Loucy (cell line): Measurements from ENCODE around the gene GPT2.

Experiments used
- H2AFZ ChIP-seq: fragments of 200-600 bp; sonication (generic); 2 replicates; pipeline ENCODE4 v1.6.0; 2016; ENCODE audit warnings: antibody characterized with exemption, mild to moderate bottlenecking, low read length, moderate library complexity
- H3F3A ChIP-seq: fragments of 200-600 bp; 2 replicates; pipeline ENCODE4 v1.6.0; 2016; ENCODE audit warnings: antibody characterized with exemption, low read depth, mild to moderate bottlenecking
- H3K27me3 ChIP-seq: fragments of 200-600 bp; sonication (generic); 2 replicates; pipeline ENCODE4 v1.6.1; 2014; ENCODE audit warnings: low read length, mild to moderate bottlenecking; ENCODE audit not compliant: insufficient read depth, poor library complexity, severe bottlenecking
- H3K36me3 ChIP-seq: fragments of 200-600 bp; sonication (generic); 2 replicates; pipeline ENCODE4 v1.6.1; 2016; ENCODE audit warnings: low read length; ENCODE audit not compliant: insufficient read depth
- H3K4me1 ChIP-seq: fragments of 200-600 bp; sonication (generic); 2 replicates; pipeline ENCODE4 v1.5.1; 2014; ENCODE audit warnings: low read length, mild to moderate bottlenecking; ENCODE audit not compliant: insufficient read depth, poor library complexity, severe bottlenecking
- H3K4me2 ChIP-seq: fragments of 200-600 bp; sonication (generic); 2 replicates; pipeline ENCODE4 v1.6.0; 2014; ENCODE audit warnings: antibody characterized with exemption, low read length, low read depth, mild to moderate bottlenecking; ENCODE audit not compliant: poor library complexity, severe bottlenecking
- H3K4me3 ChIP-seq: fragments of 200-600 bp; sonication (generic); 2 replicates; pipeline ENCODE4 v1.5.1; 2014; ENCODE audit warnings: low read length, mild to moderate bottlenecking, mixed read lengths; ENCODE audit not compliant: poor library complexity, severe bottlenecking
- H3K79me2 ChIP-seq: fragments of 200-600 bp; sonication (generic); 2 replicates; pipeline ENCODE4 v1.6.1; 2014; ENCODE audit warnings: low read length; ENCODE audit not compliant: insufficient read depth
- H3K9ac ChIP-seq: fragments of 200-600 bp; sonication (generic); 2 replicates; pipeline ENCODE4 v1.6.0; 2014; ENCODE audit warnings: mild to moderate bottlenecking, low read depth, low read length, moderate library complexity; ENCODE audit not compliant: poor library complexity, severe bottlenecking
- H3K9me2 ChIP-seq: fragments of 200-600 bp; sonication (generic); replicated peaks from 2 replicates; pipeline ENCODE4 v1.6.1; 2016; ENCODE audit warnings: low read depth, low read length, mixed read lengths
- H3K9me3 ChIP-seq: fragments of 200-600 bp; sonication (generic); 2 replicates; pipeline ENCODE4 v1.6.1; 2014; ENCODE audit warnings: mild to moderate bottlenecking, antibody characterized with exemption, low read length, low read depth; ENCODE audit not compliant: insufficient read depth
- H4K20me1 ChIP-seq: fragments of 200-600 bp; sonication (generic); 2 replicates; pipeline ENCODE4 v1.6.0; 2014; ENCODE audit warnings: antibody characterized with exemption, low read length, mild to moderate bottlenecking; ENCODE audit not compliant: insufficient read depth, poor library complexity, severe bottlenecking
- EZH2phosphoT487 ChIP-seq: fragments of 200-600 bp; IDR thresholded peaks from 2 replicates; pipeline ENCODE4 v1.6.1; 2018; ENCODE audit warnings: antibody characterized with exemption, mild to moderate bottlenecking, moderate library complexity, borderline replicate concordance
- TF ChIP-seq, protein P1 (sequence below): fragments of 200-600 bp; sonication (generic); conservative IDR thresholded peaks from 2 replicates; pipeline ENCODE4 v1.5.1; 2014; ENCODE audit warnings: mild to moderate bottlenecking, antibody characterized with exemption, low read length

GPT2 gene

DNA sequence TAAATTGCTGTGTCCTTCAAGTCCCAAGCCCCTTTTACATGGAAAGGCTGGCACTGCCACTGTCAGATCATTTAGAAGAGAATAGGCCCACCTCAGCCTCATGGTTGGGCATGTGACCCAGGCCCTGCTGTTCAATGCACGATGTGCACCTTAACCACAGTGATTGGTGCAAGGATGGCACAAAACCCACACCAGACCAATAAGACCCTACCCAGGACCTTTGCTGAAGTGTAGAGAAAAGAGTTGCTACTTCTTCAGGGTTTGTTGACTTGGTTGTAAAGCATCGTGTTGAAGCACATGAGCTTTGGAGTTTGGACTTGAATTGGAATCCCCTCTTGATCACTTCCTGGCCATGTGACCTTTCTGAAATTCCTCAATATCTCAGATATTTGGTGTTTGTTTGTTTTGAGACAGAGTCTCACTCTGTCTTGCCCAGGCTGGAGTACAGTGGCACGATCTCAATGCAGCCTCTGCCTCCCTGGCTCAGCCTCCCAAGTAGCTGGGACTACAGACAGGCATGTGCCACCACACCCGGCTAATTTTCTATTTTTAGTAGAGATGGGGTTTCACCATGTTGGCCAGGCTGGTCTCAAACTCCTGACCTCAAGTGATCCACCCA lies 64.5 kb downstream of the GPT2 start:
- no peak overlapping the region for H3K9ac ChIP-seq
- H3K27me3 ChIP-seq, result no peaks in the 10 kb centered on the region
- TF ChIP-seq EZH2phosphoT487, result no peak
- TF ChIP-seq, protein P1, sequence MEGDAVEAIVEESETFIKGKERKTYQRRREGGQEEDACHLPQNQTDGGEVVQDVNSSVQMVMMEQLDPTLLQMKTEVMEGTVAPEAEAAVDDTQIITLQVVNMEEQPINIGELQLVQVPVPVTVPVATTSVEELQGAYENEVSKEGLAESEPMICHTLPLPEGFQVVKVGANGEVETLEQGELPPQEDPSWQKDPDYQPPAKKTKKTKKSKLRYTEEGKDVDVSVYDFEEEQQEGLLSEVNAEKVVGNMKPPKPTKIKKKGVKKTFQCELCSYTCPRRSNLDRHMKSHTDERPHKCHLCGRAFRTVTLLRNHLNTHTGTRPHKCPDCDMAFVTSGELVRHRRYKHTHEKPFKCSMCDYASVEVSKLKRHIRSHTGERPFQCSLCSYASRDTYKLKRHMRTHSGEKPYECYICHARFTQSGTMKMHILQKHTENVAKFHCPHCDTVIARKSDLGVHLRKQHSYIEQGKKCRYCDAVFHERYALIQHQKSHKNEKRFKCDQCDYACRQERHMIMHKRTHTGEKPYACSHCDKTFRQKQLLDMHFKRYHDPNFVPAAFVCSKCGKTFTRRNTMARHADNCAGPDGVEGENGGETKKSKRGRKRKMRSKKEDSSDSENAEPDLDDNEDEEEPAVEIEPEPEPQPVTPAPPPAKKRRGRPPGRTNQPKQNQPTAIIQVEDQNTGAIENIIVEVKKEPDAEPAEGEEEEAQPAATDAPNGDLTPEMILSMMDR, result no peak
- H3K4me2 ChIP-seq, result no peak overlapping the region
- no peaks in the 10 kb centered on the region for H4K20me1 ChIP-seq
- H3K4me1 ChIP-seq, result no peaks in the 10 kb centered on the region
- H3F3A ChIP-seq, result no peaks in the 10 kb centered on the region
- no peak overlapping the region for H2AFZ ChIP-seq
- H3K9me2 ChIP-seq, result no peaks in the 10 kb centered on the region
- no peak overlapping the region for H3K4me3 ChIP-seq
- no peaks in the 10 kb centered on the region for H3K79me2 ChIP-seq
- no peaks in the 10 kb centered on the region for H3K9me3 ChIP-seq
- H3K36me3 ChIP-seq, result no peaks in the 10 kb centered on the region

DNA sequence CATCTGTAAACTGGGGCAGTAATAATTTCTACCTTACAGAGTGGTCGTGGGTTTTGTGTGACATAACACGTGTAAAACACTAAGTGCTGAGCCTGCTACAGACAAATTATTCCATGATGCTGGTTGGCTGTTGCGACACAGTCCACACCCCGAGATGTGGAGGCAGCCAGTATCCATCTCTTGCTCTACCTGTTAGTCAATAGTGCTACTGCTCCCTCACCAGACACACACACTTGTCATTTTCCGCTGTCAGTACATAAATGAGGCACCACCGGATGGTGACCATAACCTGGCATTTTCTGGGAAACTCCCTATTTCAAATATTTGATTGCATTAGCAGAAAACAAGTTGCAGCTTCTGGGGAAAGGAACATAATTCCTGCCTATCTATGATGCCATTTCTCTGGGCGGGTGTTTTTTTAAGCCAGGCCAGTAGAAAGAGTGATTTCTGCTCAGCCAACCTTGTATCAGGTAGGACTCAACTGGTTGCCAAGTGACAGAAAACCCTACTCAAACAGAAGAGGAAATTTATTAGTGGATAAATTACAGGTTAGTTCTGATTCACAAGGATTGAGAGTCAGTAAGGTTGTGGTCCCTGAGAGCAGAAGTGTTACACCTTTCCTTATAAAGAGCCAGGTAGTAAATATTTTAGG lies 65.2 kb downstream of the GPT2 start:
- Histone ChIP-seq H3K9me2 (no peaks in the 10 kb centered on the region), H3F3A (no peaks in the 10 kb centered on the region), H3K79me2 (no peaks in the 10 kb centered on the region), H3K4me3 (no peak overlapping the region), H3K27me3 (no peaks in the 10 kb centered on the region), H3K4me2 (no peak overlapping the region), H2AFZ (no peak overlapping the region), H3K4me1 (no peaks in the 10 kb centered on the region), H3K9me3 (no peaks in the 10 kb centered on the region), H4K20me1 (no peaks in the 10 kb centered on the region), H3K36me3 (peaks cover under 1% of the 10 kb centered on the region; the same call in 1 of the 2 replicates), H3K9ac (no peak overlapping the region)
- TF ChIP-seq, protein P1, result no peak
- TF ChIP-seq EZH2phosphoT487, result no peak

DNA sequence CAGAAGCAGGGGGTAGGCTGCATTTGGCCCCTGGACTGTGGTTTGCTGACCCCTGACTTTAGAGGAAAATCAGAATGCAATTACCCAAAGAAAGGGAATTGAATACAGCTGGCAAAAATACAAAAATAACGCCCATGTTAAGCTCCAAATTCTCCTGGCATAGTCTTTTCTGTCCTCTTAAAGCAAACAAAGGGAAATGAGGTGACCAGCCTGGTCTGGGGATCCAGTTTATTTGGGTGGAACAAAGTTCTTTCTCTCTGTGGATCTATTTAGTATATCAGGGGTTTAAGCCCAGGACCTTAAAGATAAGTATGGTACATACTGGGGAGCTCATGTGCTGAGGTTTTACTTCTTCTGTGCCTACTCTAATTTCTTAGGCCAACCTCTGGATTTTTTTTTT lies 65.8 kb downstream of the GPT2 start:
- no peaks in the 10 kb centered on the region for H4K20me1 ChIP-seq
- no peaks in the 10 kb centered on the region for H3K9me2 ChIP-seq
- no peak overlapping the region for H3K9ac ChIP-seq
- H3K27me3 ChIP-seq, result no peaks in the 10 kb centered on the region
- no peak overlapping the region for H3K4me2 ChIP-seq
- H3K9me3 ChIP-seq, result no peaks in the 10 kb centered on the region
- H3K4me3 ChIP-seq, result no peak overlapping the region
- H3K79me2 ChIP-seq, result no peaks in the 10 kb centered on the region
- H3K4me1 ChIP-seq, result no peaks in the 10 kb centered on the region
- no peak for TF ChIP-seq EZH2phosphoT487
- TF ChIP-seq, protein P1, result no peak
- H2AFZ ChIP-seq, result no peak overlapping the region
- H3F3A ChIP-seq, result no peaks in the 10 kb centered on the region
- peaks cover 7% of the 10 kb centered on the region; the same call in 1 of the 2 replicates for H3K36me3 ChIP-seq
